ENCODE measurements around the gene DIPK1C.

- TF ChIP-seq, protein P1, sequence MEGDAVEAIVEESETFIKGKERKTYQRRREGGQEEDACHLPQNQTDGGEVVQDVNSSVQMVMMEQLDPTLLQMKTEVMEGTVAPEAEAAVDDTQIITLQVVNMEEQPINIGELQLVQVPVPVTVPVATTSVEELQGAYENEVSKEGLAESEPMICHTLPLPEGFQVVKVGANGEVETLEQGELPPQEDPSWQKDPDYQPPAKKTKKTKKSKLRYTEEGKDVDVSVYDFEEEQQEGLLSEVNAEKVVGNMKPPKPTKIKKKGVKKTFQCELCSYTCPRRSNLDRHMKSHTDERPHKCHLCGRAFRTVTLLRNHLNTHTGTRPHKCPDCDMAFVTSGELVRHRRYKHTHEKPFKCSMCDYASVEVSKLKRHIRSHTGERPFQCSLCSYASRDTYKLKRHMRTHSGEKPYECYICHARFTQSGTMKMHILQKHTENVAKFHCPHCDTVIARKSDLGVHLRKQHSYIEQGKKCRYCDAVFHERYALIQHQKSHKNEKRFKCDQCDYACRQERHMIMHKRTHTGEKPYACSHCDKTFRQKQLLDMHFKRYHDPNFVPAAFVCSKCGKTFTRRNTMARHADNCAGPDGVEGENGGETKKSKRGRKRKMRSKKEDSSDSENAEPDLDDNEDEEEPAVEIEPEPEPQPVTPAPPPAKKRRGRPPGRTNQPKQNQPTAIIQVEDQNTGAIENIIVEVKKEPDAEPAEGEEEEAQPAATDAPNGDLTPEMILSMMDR (IDR thresholded peaks at IDR 0.05): no peak
- no peak for TF ChIP-seq POLR2A (IDR thresholded peaks at IDR 0.05)
- TF ChIP-seq POLR2AphosphoS5 (IDR thresholded peaks at IDR 0.05): no peak
Measured at GRCh38 chr18:74453642-74454198, 3.4 kb downstream of the DIPK1C start.

All from suprapubic skin (tissue), 4 donors.